SK-N-SH treated with all-trans-retinoic acid at 6 μM for 48 hours (cell line): ENCODE measurements around the gene KATNAL1.

Experiments
- ATAC-seq: fragments of 200-7000 bp; cut with Tn5 transposase; 3 replicates; pipeline ENCODE4 v1.9.1; 2020; ENCODE audit warnings: mild to moderate bottlenecking, moderate library complexity
- ARNTL ChIP-seq: fragments of 450-650 bp; formaldehyde crosslinking; IDR thresholded peaks from 2 replicates; pipeline ENCODE4 v1.5.0; 2020; ENCODE audit warnings: low read depth, mild to moderate bottlenecking, moderate library complexity, borderline replicate concordance
- CREB5 ChIP-seq: fragments of 250-450 bp; sonication (Bioruptor Pico); IDR thresholded peaks from 2 replicates; pipeline ENCODE4 v1.5.1; 2020; ENCODE audit warnings: low read depth, mild to moderate bottlenecking, moderate library complexity
- CSDC2 ChIP-seq: fragments of 250-450 bp; sonication (Bioruptor Pico); IDR thresholded peaks from 2 replicates; pipeline ENCODE4 v1.5.0; 2020; ENCODE audit warnings: mild to moderate bottlenecking, moderate library complexity
- CSRNP3 ChIP-seq: fragments of 250-450 bp; sonication (Bioruptor Pico); IDR thresholded peaks from 2 replicates; pipeline ENCODE4 v1.5.1; 2021; ENCODE audit warnings: mild to moderate bottlenecking, moderate library complexity
- ESRRG ChIP-seq: fragments of 250-450 bp; sonication (Bioruptor Pico); IDR thresholded peaks from 2 replicates; pipeline ENCODE4 v1.6.1; 2021; ENCODE audit warnings: mild to moderate bottlenecking
- ISL1 ChIP-seq: fragments of 250-450 bp; sonication (Bioruptor Pico); IDR thresholded peaks from 2 replicates; pipeline ENCODE4 v2.1.2; 2022; ENCODE audit warnings: mild to moderate bottlenecking, moderate library complexity
- OSR1 ChIP-seq: fragments of 250-450 bp; sonication (Bioruptor Pico); IDR thresholded peaks from 2 replicates; pipeline ENCODE4 v1.8.0; 2022; ENCODE audit warnings: moderate library complexity, mild to moderate bottlenecking, inconsistent platforms
- PATZ1 ChIP-seq: fragments of 250-450 bp; sonication (Bioruptor Pico); IDR thresholded peaks from 2 replicates; pipeline ENCODE4 v1.8.0; 2020; ENCODE audit warnings: mild to moderate bottlenecking, moderate library complexity, borderline replicate concordance
- POU6F1 ChIP-seq: fragments of 250-450 bp; sonication (Bioruptor Pico); IDR thresholded peaks from 2 replicates; pipeline ENCODE4 v1.8.0; 2021; ENCODE audit warnings: low read depth, mild to moderate bottlenecking, moderate library complexity, borderline replicate concordance
- PPARA ChIP-seq: fragments of 250-450 bp; sonication (Bioruptor Pico); IDR thresholded peaks from 2 replicates; pipeline ENCODE4 v1.5.0; 2020; ENCODE audit warnings: mild to moderate bottlenecking, borderline replicate concordance
- RARB ChIP-seq: fragments of 250-450 bp; sonication (Bioruptor Pico); IDR thresholded peaks from 2 replicates; pipeline ENCODE4 v1.8.0; 2021; ENCODE audit warnings: mild to moderate bottlenecking, moderate library complexity
- SNAI2 ChIP-seq: fragments of 250-450 bp; sonication (Bioruptor Pico); IDR thresholded peaks from 2 replicates; pipeline ENCODE4 v1.5.0; 2020; ENCODE audit warnings: mild to moderate bottlenecking, moderate library complexity
- TCF4 ChIP-seq: fragments of 250-450 bp; sonication (Bioruptor Pico); IDR thresholded peaks from 2 replicates; pipeline ENCODE4 v1.8.0; 2021; ENCODE audit warnings: mild to moderate bottlenecking, moderate library complexity, borderline replicate concordance
- TOX ChIP-seq: fragments of 250-450 bp; sonication (Bioruptor Pico); IDR thresholded peaks from 2 replicates; pipeline ENCODE4 v1.8.0; 2021; ENCODE audit warnings: mild to moderate bottlenecking, moderate library complexity, borderline replicate concordance
- TSHZ2 ChIP-seq: fragments of 250-450 bp; sonication (Bioruptor Pico); IDR thresholded peaks from 2 replicates; pipeline ENCODE4 v1.5.0; 2020; ENCODE audit warnings: mild to moderate bottlenecking, moderate library complexity
- ZC3H10 ChIP-seq: fragments of 250-450 bp; sonication (Bioruptor Pico); IDR thresholded peaks from 2 replicates; pipeline ENCODE4 v1.5.1; 2021; ENCODE audit warnings: mild to moderate bottlenecking, moderate library complexity
- ZFP3 ChIP-seq: fragments of 250-450 bp; sonication (Bioruptor Pico); IDR thresholded peaks from 2 replicates; pipeline ENCODE4 v1.5.0; 2020; ENCODE audit warnings: mild to moderate bottlenecking, moderate library complexity
- ZFP30 ChIP-seq: fragments of 450-650 bp; formaldehyde crosslinking; IDR thresholded peaks from 2 replicates; pipeline ENCODE4 v1.5.0; 2022; ENCODE audit warnings: mild to moderate bottlenecking, moderate library complexity
- ZNF70 ChIP-seq: fragments of 450-650 bp; formaldehyde crosslinking; IDR thresholded peaks from 2 replicates; pipeline ENCODE4 v1.5.0; 2020; ENCODE audit warnings: mild to moderate bottlenecking, moderate library complexity
- ZNF8 ChIP-seq: fragments of 450-650 bp; formaldehyde crosslinking; IDR thresholded peaks from 2 replicates; pipeline ENCODE4 v1.5.0; 2020; ENCODE audit warnings: mild to moderate bottlenecking, moderate library complexity

The KATNAL1 gene

GRCh38 chr13:30292325-30292724, 15.0 kb downstream of the KATNAL1 start:
- TF ChIP-seq TCF4 (CRISPR knock-in tag), result no peak
- no peak for TF ChIP-seq PPARA
- no peak for TF ChIP-seq ISL1 (CRISPR knock-in tag)
- no peak for TF ChIP-seq TOX (CRISPR knock-in tag)
- no peak for TF ChIP-seq CSRNP3 (CRISPR knock-in tag)
- TF ChIP-seq SNAI2 (CRISPR knock-in tag), result no peak
- TF ChIP-seq ZFP3, result no peak
- TF ChIP-seq TSHZ2 (CRISPR knock-in tag), result no peak
- TF ChIP-seq ZC3H10 (CRISPR knock-in tag), result no peak
- TF ChIP-seq POU6F1 (CRISPR knock-in tag), result no peak
- TF ChIP-seq PATZ1 (CRISPR knock-in tag), result no peak
- TF ChIP-seq ARNTL (CRISPR knock-in tag), result no peak
- TF ChIP-seq ESRRG, result no peak
- no peak for TF ChIP-seq OSR1 (CRISPR knock-in tag)
- no peak for TF ChIP-seq RARB (CRISPR knock-in tag)
- TF ChIP-seq CSDC2 (CRISPR knock-in tag), result no peak
- TF ChIP-seq ZFP30 (CRISPR knock-in tag), result no peak
- TF ChIP-seq CREB5, result no peak
- TF ChIP-seq, all 23 proteins: peak for 0
- no peak for ATAC-seq

GRCh38 chr13:30290812-30291436, 16.4 kb downstream of the KATNAL1 start:
- TF ChIP-seq ARNTL (CRISPR knock-in tag) (no peak), ZNF8 (no peak), TOX (CRISPR knock-in tag) (no peak), ZNF70 (no peak), POU6F1 (CRISPR knock-in tag) (no peak), TCF4 (CRISPR knock-in tag) (no peak), CSRNP3 (CRISPR knock-in tag) (no peak), ISL1 (CRISPR knock-in tag) (no peak)
- TF ChIP-seq, all 23 proteins: peak for 0
- ATAC-seq, result no peak
